HG03097 (cell line): ENCODE results near the gene ARHGAP6.

ENCODE experiments used
- ATAC-seq: cut with Tn5 transposase; IDR thresholded peaks from one replicate; pipeline ENCODE4 v1.9.1; 2021; ENCODE audit not compliant: unreplicated experiment, low FRiP score

ARHGAP6 gene

GRCh38 chrX:11336201-11336600 is 329.5 kb downstream of the ARHGAP6 start:
- no peak for ATAC-seq

DNA sequence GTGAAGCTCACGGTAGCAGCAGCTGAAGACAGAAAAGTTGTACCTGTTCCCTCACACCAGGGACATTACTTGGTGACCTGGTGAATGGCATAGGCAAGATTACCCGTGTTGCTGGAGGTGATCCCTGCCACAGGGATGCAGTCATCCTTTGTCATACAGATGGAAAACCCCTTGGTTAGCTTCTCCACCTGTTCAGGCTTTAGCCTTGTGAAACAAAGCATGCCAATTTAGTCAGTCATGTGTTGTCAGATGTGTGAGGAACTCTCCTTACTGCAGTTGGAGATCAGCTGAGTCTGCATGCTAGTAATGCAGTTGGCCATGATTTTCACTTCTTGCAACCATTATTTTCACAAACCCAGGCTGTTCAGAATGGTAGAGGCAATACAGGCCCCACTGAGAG is 331.6 kb downstream of the ARHGAP6 start:
- ATAC-seq, result no peak

DNA sequence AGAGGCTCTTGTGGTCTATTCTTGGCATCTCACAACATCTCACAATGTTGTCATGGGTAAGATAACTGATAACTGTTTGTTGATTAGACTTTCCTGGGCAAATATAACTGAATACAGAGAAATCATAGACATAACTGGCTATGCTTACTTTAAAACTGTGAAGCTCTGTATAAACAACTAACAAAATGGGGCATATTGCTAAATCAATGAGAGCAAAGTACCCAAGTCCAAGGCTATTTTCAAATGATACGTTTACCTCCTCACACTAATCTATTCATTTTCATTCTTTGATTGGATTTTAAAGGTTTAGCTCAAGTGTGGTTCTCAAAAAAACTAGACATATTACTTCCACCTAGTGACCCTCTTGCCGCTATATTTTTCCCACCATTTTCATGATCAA is 333.9 kb downstream of the ARHGAP6 start:
- ATAC-seq, result no peak

DNA sequence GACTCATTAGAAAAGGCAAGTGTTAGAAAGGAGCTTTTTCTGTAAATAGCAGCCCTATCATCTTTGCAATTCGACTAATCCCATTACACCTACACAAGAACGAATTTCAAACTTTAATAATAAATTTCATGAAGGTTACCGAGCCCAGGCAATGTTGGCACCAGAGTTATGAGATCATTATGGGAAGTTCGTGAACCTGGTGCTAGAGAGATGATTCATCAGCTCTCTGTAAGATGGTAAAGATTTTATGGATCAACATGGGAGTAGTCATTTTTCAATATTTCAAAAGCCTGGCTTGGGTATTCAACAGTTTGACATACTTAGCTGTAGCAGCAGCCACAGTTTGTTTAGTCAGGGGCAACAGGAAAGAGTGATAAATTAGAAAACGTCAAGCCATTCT is 336.7 kb downstream of the ARHGAP6 start:
- ATAC-seq, result no peak

GRCh38 chrX:11328134-11328533 is 337.6 kb downstream of the ARHGAP6 start:
- no peak for ATAC-seq

- ATAC-seq, result no peak
Measured at GRCh38 chrX:11321986-11322385, 343.7 kb downstream of the ARHGAP6 start.

- no peak for ATAC-seq
Measured at GRCh38 chrX:11319806-11320520, 345.8 kb downstream of the ARHGAP6 start.

DNA sequence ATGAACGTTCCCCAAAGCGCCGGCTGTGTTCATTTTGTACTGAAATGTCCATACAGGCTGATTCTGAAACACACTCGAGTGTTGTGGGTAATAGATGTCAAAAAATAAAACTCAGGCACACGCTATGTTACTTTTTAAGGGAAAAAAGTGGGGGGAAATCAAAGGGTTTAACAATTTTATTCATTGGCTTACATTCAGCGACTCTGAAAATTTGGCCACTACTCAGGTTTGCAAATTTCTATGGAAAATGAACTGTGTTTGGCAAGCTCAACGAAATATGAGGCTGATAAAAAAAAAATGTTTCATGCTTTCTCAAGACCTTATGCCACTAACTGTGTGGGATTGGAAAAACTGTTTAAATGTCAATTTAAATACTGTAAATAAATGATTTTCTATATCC is 354.0 kb downstream of the ARHGAP6 start:
- ATAC-seq, result no peak

- no peak for ATAC-seq
Measured at GRCh38 chrX:11309220-11309619, 356.5 kb downstream of the ARHGAP6 start.

GRCh38 chrX:11305641-11306040 is 360.1 kb downstream of the ARHGAP6 start:
- ATAC-seq, result no peak

GRCh38 chrX:11304829-11305228 is 360.9 kb downstream of the ARHGAP6 start:
- ATAC-seq, result no peak

DNA sequence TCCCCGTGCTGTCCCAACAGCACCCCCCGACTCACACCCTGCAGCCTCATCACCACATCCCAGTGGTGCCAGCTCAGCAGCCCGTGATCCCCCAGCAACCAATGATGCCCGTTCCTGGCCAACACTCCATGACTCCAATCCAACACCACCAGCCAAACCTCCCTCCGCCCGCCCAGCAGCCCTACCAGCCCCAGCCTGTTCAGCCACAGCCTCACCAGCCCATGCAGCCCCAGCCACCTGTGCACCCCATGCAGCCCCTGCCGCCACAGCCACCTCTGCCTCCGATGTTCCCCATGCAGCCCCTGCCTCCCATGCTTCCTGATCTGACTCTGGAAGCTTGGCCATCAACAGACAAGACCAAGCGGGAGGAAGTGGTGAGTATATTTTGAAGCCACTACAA is 367.1 kb downstream of the ARHGAP6 start:
- ATAC-seq, result no peak

DNA sequence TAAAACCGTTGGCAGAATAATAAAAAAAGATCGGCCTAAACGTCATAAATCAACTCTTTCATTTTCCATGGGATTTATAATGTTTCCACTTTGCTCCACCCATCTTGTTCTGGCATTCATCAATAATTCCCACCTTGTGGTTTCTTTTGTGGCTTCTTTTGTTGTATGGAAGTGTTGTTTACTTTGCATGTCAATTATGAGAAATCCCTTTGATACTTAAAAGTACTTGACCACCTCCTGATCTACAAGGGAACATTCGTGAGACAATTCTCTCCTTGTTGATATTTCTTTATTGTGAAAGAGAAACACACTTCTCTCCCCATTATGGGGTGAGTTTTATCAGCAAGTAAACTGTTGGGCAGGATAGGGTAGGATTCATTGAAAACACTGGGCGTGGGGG is 369.7 kb downstream of the ARHGAP6 start:
- no peak for ATAC-seq

DNA sequence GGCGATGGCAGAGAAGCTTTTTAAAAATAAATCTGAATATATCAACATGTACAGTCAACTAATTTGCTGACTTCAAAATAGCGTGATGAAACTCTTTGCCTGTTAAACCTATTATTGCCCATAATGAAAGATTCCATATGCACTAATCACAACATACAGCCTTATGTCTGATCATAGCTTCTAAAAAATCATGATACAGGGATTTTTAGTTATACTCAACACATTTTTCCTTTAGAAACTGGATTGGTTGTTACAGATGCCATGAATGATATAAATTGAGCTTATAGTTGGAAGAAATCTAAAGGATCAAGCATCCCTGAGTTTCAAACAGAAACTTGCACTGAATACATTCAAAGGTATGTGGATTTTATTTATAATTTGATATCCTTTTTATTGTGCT is 372.6 kb downstream of the ARHGAP6 start, which contains the start of gene AMELX:
TSS of gene AMELX (plus strand) at position 301 of the 400 bp plus-strand sequence. CDS start 1,376 bp downstream, outside the sequence.
- ATAC-seq, result no peak

- no peak for ATAC-seq
Measured at GRCh38 chrX:11290416-11291102, 375.2 kb downstream of the ARHGAP6 start.

DNA sequence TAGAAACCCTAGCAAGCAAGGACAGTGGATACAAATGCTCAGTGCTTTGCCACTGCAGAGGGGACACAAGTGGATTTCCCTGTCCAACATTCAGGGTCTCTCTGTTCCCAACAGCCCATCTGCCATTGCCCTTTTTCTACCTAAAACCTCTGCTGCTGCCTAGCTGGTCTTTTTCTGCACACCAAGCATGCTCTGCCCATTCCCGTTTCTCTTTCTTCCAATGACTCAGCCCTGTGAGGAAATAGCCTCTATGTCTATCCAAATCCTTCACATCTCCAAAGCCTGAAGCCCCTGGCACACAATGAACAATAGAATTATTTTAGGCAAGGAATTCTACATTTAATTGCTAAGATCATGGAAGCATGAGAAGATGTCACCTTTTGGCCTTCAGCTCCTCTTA is 378.2 kb downstream of the ARHGAP6 start:
- no peak for ATAC-seq

GRCh38 chrX:11285651-11286050 is 380.1 kb downstream of the ARHGAP6 start:
- no peak for ATAC-seq

- ATAC-seq, result no peak
Measured at GRCh38 chrX:11282043-11282442, 383.7 kb downstream of the ARHGAP6 start.

- ATAC-seq, result no peak
Measured at GRCh38 chrX:11273544-11273943, 392.2 kb downstream of the ARHGAP6 start.

DNA sequence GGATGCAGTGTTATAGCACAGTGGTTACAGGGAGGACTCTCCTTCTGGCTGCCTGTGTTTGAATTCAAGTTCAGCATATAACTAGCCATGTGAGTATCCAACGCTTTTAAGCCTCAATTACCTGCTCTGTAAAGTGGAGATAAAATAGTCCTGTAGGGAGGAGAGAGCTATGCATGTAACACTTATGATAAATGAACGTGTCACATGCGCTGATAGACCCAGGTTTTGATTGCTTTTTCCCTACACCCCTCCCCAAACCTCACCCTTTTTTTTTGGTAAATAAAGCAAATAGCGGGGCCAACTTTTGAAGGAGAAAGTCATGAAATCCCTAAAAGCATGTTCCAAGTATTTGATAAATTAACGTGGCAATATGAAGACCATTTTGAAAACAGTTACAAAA is 392.9 kb downstream of the ARHGAP6 start:
- ATAC-seq, result no peak

GRCh38 chrX:11272290-11272689 is 393.4 kb downstream of the ARHGAP6 start:
- ATAC-seq, result no peak

- ATAC-seq, result no peak
Measured at GRCh38 chrX:11269996-11270395, 395.7 kb downstream of the ARHGAP6 start.
